IPS-18c (cell line): ENCODE measurements around the gene CELF2.

Experiments used
- H3K4me3 ChIP-seq: 2 replicates; pipeline ENCODE4 v1.7.0; 2013; ENCODE audit warnings: low read depth, mild to moderate bottlenecking, low read length, moderate library complexity; ENCODE audit not compliant: insufficient read depth
- H3K9me3 ChIP-seq: one replicate; pipeline ENCODE4 v1.6.1; 2013; ENCODE audit warnings: mild to moderate bottlenecking, low read length, moderate library complexity; ENCODE audit not compliant: control insufficient read depth, insufficient read depth

Gene CELF2

GRCh38 chr10:11373717-11374171 is 356.1 kb downstream of the CELF2 start:
- Histone ChIP-seq H3K9me3 (no peaks in the 10 kb centered on the region), H3K4me3 (no peak overlapping the region)

- no peaks in the 10 kb centered on the region for H3K9me3 ChIP-seq
Measured at GRCh38 chr10:11377267-11377666, 359.6 kb downstream of the CELF2 start.

GRCh38 chr10:11378835-11379234 is 361.2 kb downstream of the CELF2 start:
- Histone ChIP-seq H3K9me3 (peaks cover 2% of the 10 kb centered on the region), H3K4me3 (no peak overlapping the region)

More at GRCh38 chr10:11377267-11377666, 359.6 kb downstream of the CELF2 start:
- H3K4me3 ChIP-seq, result no peak overlapping the region

GRCh38 chr10:11379771-11380170 is 362.1 kb downstream of the CELF2 start:
- Histone ChIP-seq H3K4me3 (no peak overlapping the region), H3K9me3 (peaks cover 2% of the 10 kb centered on the region)

- H3K4me3 ChIP-seq, result no peak overlapping the region
Measured at GRCh38 chr10:11381023-11381422, 363.4 kb downstream of the CELF2 start.

GRCh38 chr10:11381511-11381910 is 363.8 kb downstream of the CELF2 start:
- H3K9me3 ChIP-seq, result peaks cover 2% of the 10 kb centered on the region

More at GRCh38 chr10:11381023-11381422, 363.4 kb downstream of the CELF2 start:
- peaks cover 2% of the 10 kb centered on the region for H3K9me3 ChIP-seq

GRCh38 chr10:11382187-11382586 is 364.5 kb downstream of the CELF2 start:
- no peak overlapping the region for H3K4me3 ChIP-seq
- H3K9me3 ChIP-seq, result peaks cover 2% of the 10 kb centered on the region

More at GRCh38 chr10:11381511-11381910, 363.8 kb downstream of the CELF2 start:
- no peak overlapping the region for H3K4me3 ChIP-seq

- H3K4me3 ChIP-seq, result no peak overlapping the region
- peaks cover 2% of the 10 kb centered on the region for H3K9me3 ChIP-seq
Measured at GRCh38 chr10:11386044-11386443, 368.4 kb downstream of the CELF2 start.
